K562 (cell line): ENCODE data around the gene FBXO10. TPM values are rescaled to one million over a fixed set of nuclear protein-coding genes. Genes with fewer than 3 reads are reported as not detected.
A peak's percentile ranks its signal among the peaks of the same experiment; 100 is the strongest.

ENCODE experiments used
- AFF1 ChIP-seq, 2 experiments: fragments of 450-650 bp; IDR thresholded peaks; 2 replicates each; pipeline ENCODE4 v1.6.1; 2018; ENCODE audit warnings: mild to moderate bottlenecking in 2 of 2, low read depth in 1 of 2; ENCODE audit not compliant: partially characterized antibody in 2 of 2
- CEBPG ChIP-seq, 3 experiments: fragments of 200-800 bp in 1 of 3; sonication (Bioruptor generic) in 1 of 3; sonication (generic) in 1 of 3; formaldehyde crosslinking in 1 of 3; IDR thresholded peaks in 2 of 3; conservative IDR thresholded peaks in 1 of 3; 2 replicates each; pipeline versions ENCODE4 v1.6.1 to v1.8.0; 2016 to 2022; ENCODE audit warnings: missing compliant biosample characterization in 2 of 3, missing genetic modification characterization in 2 of 3, mild to moderate bottlenecking in 1 of 3, missing genetic modification reagents in 1 of 3
- CREB1 ChIP-seq, 2 experiments: sonication (generic) in 1 of 2; formaldehyde crosslinking in 1 of 2; IDR thresholded peaks; 2 replicates each; pipeline versions ENCODE4 v1.6.1 to v1.8.0; 2012 to 2022; ENCODE audit warnings: inconsistent platforms in 1 of 2, mild to moderate bottlenecking in 1 of 2, missing genetic modification reagents in 1 of 2, moderate library complexity in 1 of 2
- FOXJ2 ChIP-seq: fragments of 200-800 bp; sonication (Bioruptor generic); IDR thresholded peaks from 2 replicates; pipeline ENCODE4 v1.6.1; 2016; ENCODE audit warnings: missing genetic modification characterization, missing compliant biosample characterization
- FOXP1 ChIP-seq: sonication (generic); formaldehyde crosslinking; IDR thresholded peaks from 2 replicates; pipeline ENCODE4 v1.8.0; 2022; ENCODE audit warnings: mild to moderate bottlenecking, missing genetic modification reagents
- IFI16 ChIP-seq: fragments of 250-450 bp; sonication (Bioruptor Pico); IDR thresholded peaks from 2 replicates; pipeline ENCODE4 v2.1.2; 2022; ENCODE audit warnings: mild to moderate bottlenecking, inconsistent platforms
- IRF9 ChIP-seq: fragments of 450-650 bp; IDR thresholded peaks from 2 replicates; pipeline ENCODE4 v1.6.1; 2016; ENCODE audit warnings: missing biosample characterization, missing genetic modification characterization
- MYC ChIP-seq, 2 experiments: fragments of 250-450 bp in 1 of 2; sonication (Bioruptor Pico) in 1 of 2; IDR thresholded peaks; 2 replicates each; pipeline versions ENCODE4 v1.5.1 to v1.6.1; 2012 to 2021; ENCODE audit warnings: low read depth in 2 of 2, borderline replicate concordance in 1 of 2, improper control_type of control experiment in 1 of 2, low read length in 1 of 2, mild to moderate bottlenecking in 1 of 2, moderate library complexity in 1 of 2
- NFE2L1 ChIP-seq: fragments of 450-650 bp; IDR thresholded peaks from 2 replicates; pipeline ENCODE4 v1.6.1; 2016; ENCODE audit warnings: missing genetic modification characterization, low read depth, mild to moderate bottlenecking, missing compliant biosample characterization, moderate library complexity, borderline replicate concordance
- OTX1 ChIP-seq: fragments of 450-650 bp; formaldehyde crosslinking; IDR thresholded peaks from 2 replicates; pipeline ENCODE4 v1.4.0; 2022; ENCODE audit warnings: mild to moderate bottlenecking
- POLR2AphosphoS2 ChIP-seq: IDR thresholded peaks from 2 replicates; pipeline ENCODE4 v1.6.1; 2012; ENCODE audit warnings: low read length, improper control_type of control experiment
- RBFOX2 ChIP-seq: fragments of 200-400 bp; formaldehyde crosslinking; IDR thresholded peaks from 2 replicates; pipeline ENCODE4 v1.6.1; 2017; ENCODE audit warnings: low read depth, mild to moderate bottlenecking, low read length, moderate library complexity
- TSHZ1 ChIP-seq: fragments of 250-450 bp; sonication (Bioruptor Pico); IDR thresholded peaks from 2 replicates; pipeline ENCODE4 v1.4.0; 2020; ENCODE audit warnings: mild to moderate bottlenecking, moderate library complexity
- ZC3H8 ChIP-seq: fragments of 450-650 bp; IDR thresholded peaks from 2 replicates; pipeline ENCODE4 v1.6.1; 2017
- ZEB2 ChIP-seq: fragments of 450-650 bp; IDR thresholded peaks from 2 replicates; pipeline ENCODE4 v1.6.1; 2016
- ZKSCAN1 ChIP-seq: fragments of 150-350 bp; IDR thresholded peaks from 2 replicates; pipeline ENCODE4 v1.6.1; 2016; ENCODE audit warnings: low read depth, low read length
- ZNF696 ChIP-seq: fragments of 250-450 bp; sonication (Bioruptor Pico); conservative IDR thresholded peaks from 2 replicates; pipeline ENCODE4 v1.4.0; 2020; ENCODE audit warnings: mild to moderate bottlenecking, moderate library complexity
- ZNF699 ChIP-seq: fragments of 250-450 bp; sonication (Bioruptor Pico); IDR thresholded peaks from 2 replicates; pipeline ENCODE4 v1.8.0; 2021; ENCODE audit warnings: mild to moderate bottlenecking, moderate library complexity; ENCODE audit not compliant: insufficient replicate concordance
- polyA plus RNA-seq, 8 experiments: library from polyadenylated mRNA; depleted of rRNA in 4 of 8; stranded (reverse) in 5 of 8; unstranded in 3 of 8; fragments of >200 nt; fragmentation: Nextera tagmentation in 2 of 8; fragmentation: Illumina TruSeq in 1 of 8; extraction: Ambion mirVana in 2 of 8; extraction: Trizol in 1 of 8; gene quantifications; 2 replicates each; pipeline versions ENCODE4 v1.2.1 to v1.2.3, GENCODE V29; 2011 to 2014; ENCODE audit warnings: inconsistent platforms in 1 of 8, missing spikeins in 1 of 8
- total RNA-seq, 7 experiments: library from RNA; depleted of rRNA in 6 of 7; stranded (reverse); fragments of >200 nt in 6 of 7; fragmentation: Illumina TruSeq in 2 of 7; extraction: Trizol in 2 of 7; gene quantifications; 2 replicates each; pipeline versions ENCODE4 v1.2.1 to v1.2.3, GENCODE V29; 2011 to 2021; ENCODE audit warnings: low replicate concordance in 1 of 7

The FBXO10 gene
- total and polyA plus RNA-seq, 9 of the 15 experiments (the other 6 are each of a cell fraction or from before 2014, with no cell fraction given), result 0.84 to 9.9 (median 6.0) TPM

GRCh38 chr9:37464426-37465248 lies 111.5 kb downstream of the FBXO10 start (continued):
- 0 out of 2 replicates have a peak, but pooled peaks have one; percentile 33 for TF ChIP-seq CREB1 (IDR thresholded peaks at IDR 0.05)
- TF ChIP-seq CREB1 (CRISPR knock-in tag; IDR thresholded peaks at IDR 0.05), result no peak
- no peak for TF ChIP-seq ZC3H8
- peak; percentile 83 for TF ChIP-seq RBFOX2
- no peak for TF ChIP-seq IFI16 (CRISPR knock-in tag)
- 0 out of 2 replicates have a peak, but pooled peaks have one; percentile 36 for TF ChIP-seq ZEB2
- no peak for TF ChIP-seq AFF1 (IDR thresholded peaks at IDR 0.05; ENCODE audit: low read depth in 1 of 2, partially characterized antibody in 2 of 2)
- peak; percentile 69; the same call in 1 of the 2 replicates for TF ChIP-seq MYC (IDR thresholded peaks at IDR 0.05; ENCODE audit: low read depth, low read length)
- TF ChIP-seq MYC (CRISPR knock-in tag; IDR thresholded peaks at IDR 0.05; ENCODE audit: borderline replicate concordance, low read depth), result peak; percentile 39; the same call in 1 of the 2 replicates
- no peak for TF ChIP-seq FOXJ2 (tag)
- TF ChIP-seq NFE2L1 (tag), result no peak
- peak; percentile 68 for TF ChIP-seq CEBPG (CRISPR knock-in tag; IDR thresholded peaks at IDR 0.05)
- TF ChIP-seq CEBPG (tag; conservative IDR thresholded peaks at IDR 0.05 in 1 of 2, IDR thresholded peaks at IDR 0.05 in 1 of 2), result no peak
- TF ChIP-seq IRF9 (tag), result no peak
- TF ChIP-seq ZNF696, result no peak
- no peak for TF ChIP-seq POLR2AphosphoS2
- no peak for TF ChIP-seq TSHZ1 (CRISPR knock-in tag)
- no peak for TF ChIP-seq ZNF699 (CRISPR knock-in tag)
- peak; percentile 53 for TF ChIP-seq ZKSCAN1
- TF ChIP-seq FOXP1 (CRISPR knock-in tag), result peak; percentile 86
- TF ChIP-seq OTX1 (CRISPR knock-in tag), result no peak
